ENCODE data around the gene APOL5.

The APOL5 gene

GRCh38 chr22:35742342-35743100 lies 24.8 kb downstream of the APOL5 start:
- no peak for DNase-seq (ENCODE audit: low spot score)

GRCh38 chr22:35743326-35743860 lies 25.7 kb downstream of the APOL5 start:
- no peak for DNase-seq (ENCODE audit: low spot score)

DNA sequence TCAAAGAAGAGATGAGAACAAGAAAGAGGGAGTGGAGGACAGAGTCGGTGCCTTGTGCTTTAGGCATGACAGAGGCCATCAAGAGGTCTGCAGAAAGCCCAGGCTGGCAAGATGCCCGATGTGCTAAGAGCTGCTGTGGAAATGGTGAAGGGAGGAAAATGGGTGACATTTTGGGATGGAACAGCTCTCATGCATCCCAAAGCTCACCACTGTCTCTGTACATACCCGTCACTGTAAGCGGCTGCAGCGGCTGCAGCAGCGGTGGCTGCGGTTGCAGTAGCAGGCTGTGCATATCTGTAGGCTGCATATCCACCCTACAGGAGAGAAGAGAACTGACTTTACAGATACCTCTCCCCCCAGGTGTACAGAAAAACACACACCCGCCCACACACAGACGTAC lies 28.6 kb downstream of the APOL5 start:
- DNase-seq (ENCODE audit: low spot score): no peak

DNA sequence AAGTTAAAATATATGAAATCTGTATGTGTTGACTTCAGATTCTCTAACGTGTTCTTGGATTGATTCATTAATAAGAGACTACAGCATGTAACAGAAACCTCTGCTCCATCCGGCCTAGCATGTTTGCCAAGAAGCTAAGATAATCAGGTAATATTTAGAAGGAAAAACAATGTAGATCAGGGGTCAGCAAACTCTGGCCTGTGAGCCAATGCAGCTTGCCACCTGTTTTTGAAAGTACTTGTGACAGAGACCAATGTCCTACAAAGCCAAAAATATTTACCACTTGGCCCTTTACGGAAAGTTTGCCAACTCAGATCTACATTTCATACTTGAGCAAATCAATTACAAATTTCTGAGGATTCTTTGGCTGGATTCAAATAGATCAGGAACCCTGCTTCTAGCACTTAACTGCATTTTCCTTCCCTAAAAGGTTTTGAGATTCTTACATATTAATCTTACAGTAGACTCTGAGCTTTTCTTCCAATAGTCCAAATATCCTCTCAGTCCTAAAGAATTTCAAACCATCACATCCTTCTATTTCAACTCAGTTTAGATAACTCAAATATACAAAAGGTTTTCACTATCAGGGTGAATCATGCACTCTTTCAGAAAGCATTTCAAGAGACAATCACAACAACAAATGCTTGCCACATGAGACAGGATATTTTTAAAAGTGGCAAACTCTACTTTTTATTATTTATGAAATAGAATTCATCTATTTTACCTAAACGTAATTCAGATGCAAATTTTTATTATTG lies 29.5 kb downstream of the APOL5 start:
- no peak for DNase-seq (ENCODE audit: low spot score)

- no peak for DNase-seq (ENCODE audit: low spot score)
Measured at GRCh38 chr22:35749808-35750207, 32.1 kb downstream of the APOL5 start.

- no peak for DNase-seq (ENCODE audit: low spot score)
Measured at GRCh38 chr22:35752006-35752862, 34.6 kb downstream of the APOL5 start.

- DNase-seq (ENCODE audit: low spot score): no peak
Measured at GRCh38 chr22:35752863-35753189, 35.2 kb downstream of the APOL5 start.

DNA sequence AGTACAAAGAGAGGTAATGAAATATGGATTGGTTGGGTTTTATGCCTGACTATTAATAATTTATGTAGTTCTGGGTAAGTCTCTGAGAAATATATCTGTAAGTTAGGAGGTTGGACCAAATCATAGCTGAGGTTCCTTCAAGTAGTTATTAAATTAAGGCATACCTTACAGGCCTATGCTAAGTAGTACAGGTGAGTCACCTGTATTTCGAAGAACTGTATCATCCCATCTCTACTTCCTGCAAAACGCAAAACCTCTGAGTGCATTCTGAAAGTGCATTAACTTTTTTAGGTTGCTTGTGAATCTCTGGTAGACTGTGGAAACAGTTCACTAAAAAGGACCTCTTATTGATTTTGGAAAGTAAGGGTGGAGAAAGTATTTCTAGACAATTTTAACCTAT lies 37.1 kb downstream of the APOL5 start:
- DNase-seq (ENCODE audit: low spot score): no peak

DNA sequence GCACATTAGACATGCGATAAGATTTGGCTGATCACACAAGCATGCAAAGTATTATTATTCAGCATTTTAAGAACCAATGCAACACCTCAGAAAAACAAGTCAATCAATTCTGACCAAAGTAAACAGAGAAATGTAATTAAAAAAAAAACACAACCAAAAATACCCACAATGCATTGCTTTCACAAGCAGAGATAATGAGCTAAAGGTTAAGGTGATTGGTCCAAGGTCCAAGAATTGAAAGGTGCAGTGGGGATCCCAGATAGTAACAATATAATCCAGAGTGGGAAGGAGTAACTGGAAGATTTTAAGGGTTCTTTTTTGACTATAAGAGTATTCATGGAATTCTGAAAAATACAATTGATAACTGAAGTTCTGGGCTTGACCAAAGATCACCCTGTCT lies 39.0 kb downstream of the APOL5 start:
- DNase-seq (ENCODE audit: low spot score): no peak

DNA sequence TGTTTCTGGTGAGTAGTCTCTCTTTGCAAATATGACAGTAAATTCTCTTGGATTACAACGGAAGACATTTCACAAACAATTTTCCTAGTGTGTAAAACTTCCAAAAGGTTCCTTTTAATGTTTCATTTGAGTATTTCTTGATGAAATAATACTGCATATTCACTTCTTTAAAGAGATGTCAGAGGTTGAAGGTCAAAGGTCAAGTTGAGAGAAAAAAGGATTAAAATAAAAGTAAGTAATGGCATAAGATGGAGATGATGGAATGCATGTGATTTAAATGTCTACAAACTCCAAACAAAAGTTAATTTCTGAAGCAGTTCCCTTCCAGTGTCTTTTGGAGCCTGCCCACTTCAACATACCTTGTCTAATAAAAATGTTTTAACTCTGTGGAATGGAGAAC lies 40.7 kb downstream of the APOL5 start:
- no peak for DNase-seq (ENCODE audit: low spot score)

DNA sequence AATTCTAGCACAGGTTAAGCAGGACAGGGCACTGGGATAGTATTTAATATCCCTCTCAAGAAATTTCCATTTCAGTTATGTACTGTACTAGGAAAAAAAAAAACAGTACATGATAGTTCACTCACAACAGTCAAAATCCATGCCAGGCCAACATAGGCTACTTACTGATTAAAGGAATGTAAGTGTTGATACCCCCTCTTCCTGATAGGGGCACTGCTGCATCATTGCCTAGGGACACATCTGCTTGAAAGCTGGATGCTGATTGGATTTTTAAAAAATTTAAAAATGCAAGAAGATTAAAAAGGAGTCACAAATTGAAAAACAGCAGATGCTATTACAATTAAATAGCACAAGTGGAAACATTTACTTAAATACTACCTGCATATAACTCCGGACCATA lies 43.4 kb downstream of the APOL5 start:
- no peak for DNase-seq (ENCODE audit: low spot score)

- no peak for DNase-seq (ENCODE audit: low spot score)
Measured at GRCh38 chr22:35766654-35767580, 49.2 kb downstream of the APOL5 start.

- DNase-seq (ENCODE audit: low spot score): no peak
Measured at GRCh38 chr22:35769974-35770373, 52.3 kb downstream of the APOL5 start.

DNA sequence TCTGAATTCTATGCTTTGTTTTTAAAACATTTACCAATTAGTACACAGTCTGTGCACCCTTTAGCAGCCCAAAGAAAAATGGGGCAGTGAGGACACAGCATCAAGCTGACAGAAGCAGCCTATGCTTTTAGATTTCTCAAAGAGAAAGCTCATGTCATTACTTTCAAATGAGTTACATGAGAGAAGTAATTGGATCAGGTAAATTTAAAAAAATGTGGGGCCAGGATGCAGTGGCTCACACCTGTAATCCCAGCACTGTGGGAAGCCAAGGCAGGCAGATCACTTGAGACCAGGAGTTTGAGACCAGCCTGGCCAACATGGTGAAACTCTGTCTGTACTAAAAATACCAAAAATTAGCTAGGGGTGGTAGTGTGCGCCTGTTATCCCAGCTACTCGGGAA lies 57.7 kb downstream of the APOL5 start:
- DNase-seq (ENCODE audit: low spot score): no peak

GRCh38 chr22:35777335-35777975 lies 59.8 kb downstream of the APOL5 start:
- DNase-seq (ENCODE audit: low spot score): no peak
